ENCODE measurements around the gene DLGAP1. TPM values are rescaled to one million over a fixed set of nuclear protein-coding genes. Genes with fewer than 3 reads are reported as not detected.

The DLGAP1 gene
- total and polyA plus RNA-seq, 2 of the 4 experiments (the other 2 are of a cell fraction): under 0.01 to 0.09 TPM

GRCh38 chr18:3775996-3776395 is 679.1 kb downstream of the DLGAP1 start:
- WGBS, 2 experiments (ENCODE audit: extremely low coverage in 2 of 2, insufficient read length in 1 of 2): no CpG with 5 or more reads among the region's 5 CpGs

More at GRCh38 chr18:3775996-3776395, 679.1 kb downstream of the DLGAP1 start:
- Histone ChIP-seq H3K18ac (ENCODE audit: low read depth, low read length) (peak overlapping the region; percentile 12; the same call in 1 of the 2 replicates), H3K36me3 (ENCODE audit: control insufficient read depth, insufficient read depth, low read length) (no peaks in the 10 kb centered on the region), H3K4me1 (ENCODE audit: control insufficient read depth, insufficient read depth, low read length) (peaks cover 5% of the 10 kb centered on the region), H2AK9ac (replicated peaks; ENCODE audit: low read depth, low read length, poor library complexity) (no peak overlapping the region), H3K14ac (replicated peaks; ENCODE audit: low read depth, low read length) (no peak overlapping the region), H2BK20ac (ENCODE audit: low read depth, low read length) (no peak overlapping the region), H2BK5ac (ENCODE audit: low read depth, low read length, poor library complexity, severe bottlenecking) (no peak overlapping the region), H4K8ac (ENCODE audit: low read depth in 2 of 2, low read length in 2 of 2) (no peak overlapping the region), H2BK15ac (ENCODE audit: low read depth, low read length) (peak overlapping the region; percentile 32; the same call in 1 of the 3 replicates), H4K5ac (ENCODE audit: low read depth, low read length) (no peak overlapping the region), H4K20me1 (ENCODE audit: insufficient read depth, low read length) (no peaks in the 10 kb centered on the region), H2BK120ac (ENCODE audit: low read depth, low read length) (no peak overlapping the region), H4K91ac (ENCODE audit: insufficient read depth, low read depth, low read length) (no peak overlapping the region), H3K27me3 (ENCODE audit: control insufficient read depth, insufficient read depth, low read length) (no peaks in the 10 kb centered on the region; the same call in none of the 2 replicates), H3K9me3 (ENCODE audit: control insufficient read depth, insufficient read depth, low read length) (no peaks in the 10 kb centered on the region), H3K27ac (ENCODE audit: insufficient read depth, low read length) (no peak overlapping the region), H3K56ac (ENCODE audit: extremely low read depth, insufficient read depth, low read length) (no peak overlapping the region), H3K4me2 (ENCODE audit: low read depth, low read length) (no peak overlapping the region), H3K23ac (ENCODE audit: low read depth, low read length) (no peak overlapping the region), H2AK5ac (ENCODE audit: low read depth, low read length) (0 out of 2 replicates have a peak overlapping the region, but pooled peaks have one; percentile 20), H2AFZ (replicated peaks; ENCODE audit: low read length, poor library complexity) (no peak overlapping the region), H3K9me1 (ENCODE audit: insufficient read depth, low read length) (no peaks in the 10 kb centered on the region), H3K4me3 (ENCODE audit: insufficient read depth, low read depth, low read length) (no peak overlapping the region), H3K4ac (ENCODE audit: low read depth, low read length) (no peak overlapping the region), H3K9ac (ENCODE audit: low read depth, low read length) (no peak overlapping the region), H3K79me1 (ENCODE audit: low read depth in 1 of 2, low read length in 2 of 2) (no peaks in the 10 kb centered on the region)
- DNase-seq: no peak
- intact Hi-C loops (cut with micrococcal nuclease): no loop called here
- dilution Hi-C loops (cut with HindIII; ENCODE audit: low sequenced_read_pairs, unreplicated experiment): no loop called here
- POLR2A ChIA-PET (ENCODE audit: unreplicated experiment): no interaction called here
- TF ChIP-seq MAZ (IDR thresholded peaks at IDR 0.05; ENCODE audit: borderline replicate concordance, low read depth, low read length): no peak
- no peak for TF ChIP-seq CHD1 (IDR thresholded peaks at IDR 0.05; ENCODE audit: low read depth, low read length)
- TF ChIP-seq BHLHE40 (IDR thresholded peaks at IDR 0.05; ENCODE audit: low read depth, low read length): no peak
- TF ChIP-seq USF2 (IDR thresholded peaks at IDR 0.05; ENCODE audit: low read depth, low read length): no peak
- no peak for TF ChIP-seq ELK1 (IDR thresholded peaks at IDR 0.05; ENCODE audit: borderline replicate concordance, low read depth, low read length)
- TF ChIP-seq RAD21 (IDR thresholded peaks at IDR 0.05; ENCODE audit: low read length): no peak
- TF ChIP-seq CTCF (conservative IDR thresholded peaks at IDR 0.05; ENCODE audit: low read depth, low read length): no peak
- CTCF ChIA-PET: no interaction called here
- BruUV-seq (replicated peaks): no TSS peak
- ATAC-seq (ENCODE audit: low read depth): no peak
- in situ Hi-C loops (cut with MboI; ENCODE audit: low sequenced_read_pairs): loop anchor here (5.0 kb wide), 1 partner anchor 96 kb away; no protein-coding TSS in a partner anchor
